Measurements from ENCODE around the gene SLC26A9. TPM values are rescaled to one million over a fixed set of nuclear protein-coding genes. Genes with fewer than 3 reads are reported as not detected.
A peak's percentile ranks its signal among the peaks of the same experiment; 100 is the strongest.
"Not testable (repeated sequence)": the region's sequence is repeated elsewhere in the genome, so short reads cannot be mapped to it uniquely, and the experiment has no call there.

SLC26A9 gene
- total RNA-seq, 1 donor from 2014 or later = 2.9 TPM

DNA sequence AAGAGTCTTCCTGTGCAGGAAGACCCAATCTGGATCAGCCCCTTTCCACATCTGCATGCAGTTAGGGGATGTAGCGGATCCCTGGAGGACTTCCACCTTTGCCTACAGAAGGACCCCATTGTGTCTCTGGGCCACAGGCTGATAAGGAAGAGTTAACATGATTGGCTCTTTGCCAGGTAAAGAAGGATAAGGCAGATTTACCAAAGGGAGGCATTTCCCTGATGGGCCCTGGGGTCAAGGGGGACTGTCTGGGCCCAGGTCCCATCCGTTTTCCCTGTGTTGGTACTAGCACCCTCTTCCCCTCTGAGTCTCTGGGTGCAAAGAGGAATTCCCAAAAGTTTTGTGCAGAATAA lies 29.1 kb downstream of the SLC26A9 start:
- Mint-ChIP-seq H3K27me3 (peaks cover 5% of the 10 kb centered on the region), H3K27ac (no peak overlapping the region), H3K4me3 (ENCODE audit: low read depth) (no peak overlapping the region), H3K36me3 (ENCODE audit: insufficient read depth) (no peaks in the 10 kb centered on the region), H3K4me1 (ENCODE audit: low read depth) (peaks cover 12% of the 10 kb centered on the region), H3K9me3 (ENCODE audit: low read depth) (no peaks in the 10 kb centered on the region)
- no peak for DNase-seq (ENCODE audit: low spot score, unreplicated experiment)
- TF ChIP-seq, protein P1, sequence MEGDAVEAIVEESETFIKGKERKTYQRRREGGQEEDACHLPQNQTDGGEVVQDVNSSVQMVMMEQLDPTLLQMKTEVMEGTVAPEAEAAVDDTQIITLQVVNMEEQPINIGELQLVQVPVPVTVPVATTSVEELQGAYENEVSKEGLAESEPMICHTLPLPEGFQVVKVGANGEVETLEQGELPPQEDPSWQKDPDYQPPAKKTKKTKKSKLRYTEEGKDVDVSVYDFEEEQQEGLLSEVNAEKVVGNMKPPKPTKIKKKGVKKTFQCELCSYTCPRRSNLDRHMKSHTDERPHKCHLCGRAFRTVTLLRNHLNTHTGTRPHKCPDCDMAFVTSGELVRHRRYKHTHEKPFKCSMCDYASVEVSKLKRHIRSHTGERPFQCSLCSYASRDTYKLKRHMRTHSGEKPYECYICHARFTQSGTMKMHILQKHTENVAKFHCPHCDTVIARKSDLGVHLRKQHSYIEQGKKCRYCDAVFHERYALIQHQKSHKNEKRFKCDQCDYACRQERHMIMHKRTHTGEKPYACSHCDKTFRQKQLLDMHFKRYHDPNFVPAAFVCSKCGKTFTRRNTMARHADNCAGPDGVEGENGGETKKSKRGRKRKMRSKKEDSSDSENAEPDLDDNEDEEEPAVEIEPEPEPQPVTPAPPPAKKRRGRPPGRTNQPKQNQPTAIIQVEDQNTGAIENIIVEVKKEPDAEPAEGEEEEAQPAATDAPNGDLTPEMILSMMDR (IDR thresholded peaks at IDR 0.05; ENCODE audit: unreplicated experiment) = no peak

DNA sequence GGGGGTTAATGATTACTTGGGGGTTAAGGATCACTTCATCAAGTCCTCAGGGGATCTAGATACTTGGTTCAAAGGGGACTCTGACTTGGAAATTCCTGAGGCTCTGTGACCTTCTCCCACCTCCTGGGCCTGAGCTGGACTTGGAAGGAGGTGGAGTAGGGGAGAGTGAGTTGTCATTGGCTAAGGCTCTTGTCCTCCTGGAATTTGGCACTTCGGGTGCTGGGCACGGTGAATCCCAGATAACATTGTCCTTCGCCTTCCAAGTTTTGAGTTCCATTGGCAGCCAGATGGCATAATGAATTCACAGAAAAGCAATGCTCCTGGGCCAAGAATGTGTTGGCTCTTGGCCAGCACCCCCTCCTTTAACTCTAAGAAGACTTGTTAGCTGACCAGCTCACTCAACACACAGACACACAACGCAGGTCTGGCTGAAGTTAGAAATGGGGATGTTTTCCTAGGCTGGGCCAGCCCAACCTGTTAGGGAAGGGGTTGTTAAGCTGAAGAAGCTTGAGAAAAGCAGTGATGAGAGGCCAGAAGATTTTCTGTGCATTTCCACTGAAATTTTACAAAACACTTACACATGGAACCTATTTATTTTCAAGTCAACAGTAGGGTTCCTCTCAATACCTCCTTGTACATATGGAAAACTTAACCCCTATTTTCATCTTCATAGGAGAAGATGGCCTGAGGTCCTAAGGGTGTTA lies 29.7 kb downstream of the SLC26A9 start:
- Mint-ChIP-seq H3K36me3 (ENCODE audit: insufficient read depth) (no peaks in the 10 kb centered on the region), H3K27me3 (peaks cover 5% of the 10 kb centered on the region), H3K4me1 (ENCODE audit: low read depth) (peaks cover 12% of the 10 kb centered on the region), H3K9me3 (ENCODE audit: low read depth) (no peaks in the 10 kb centered on the region), H3K4me3 (ENCODE audit: low read depth) (no peak overlapping the region), H3K27ac (no peak overlapping the region)
- no peak for DNase-seq (ENCODE audit: low spot score, unreplicated experiment)
- TF ChIP-seq, protein P1 (IDR thresholded peaks at IDR 0.05; ENCODE audit: unreplicated experiment) = no peak

DNA sequence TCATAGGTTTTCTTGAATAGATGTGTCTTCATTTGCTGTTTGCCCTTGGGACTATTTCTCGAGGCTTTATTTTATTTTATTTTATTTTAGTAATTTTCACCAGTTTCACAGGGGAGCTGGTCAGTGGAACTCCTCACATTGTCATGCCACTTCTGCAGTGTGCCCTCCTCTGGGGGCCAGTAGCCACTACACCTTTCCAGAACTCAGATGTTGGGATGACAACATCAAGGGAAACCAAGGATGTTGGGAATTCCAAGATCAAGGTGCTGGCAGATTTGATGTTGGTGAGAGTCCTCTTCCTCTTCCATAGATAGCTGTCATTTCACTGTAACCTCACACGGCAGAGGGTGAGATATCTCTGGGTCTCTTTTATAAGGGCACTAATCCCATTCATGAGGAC lies 35.5 kb downstream of the SLC26A9 start:
- H3K9me3 Mint-ChIP-seq (ENCODE audit: low read depth) = peaks cover 15% of the 10 kb centered on the region
- H3K27me3 Mint-ChIP-seq = peaks cover 5% of the 10 kb centered on the region
- H3K4me3 Mint-ChIP-seq (ENCODE audit: low read depth) = no peak overlapping the region
- peaks cover 5% of the 10 kb centered on the region for H3K4me1 Mint-ChIP-seq (ENCODE audit: low read depth)
- no peaks in the 10 kb centered on the region for H3K36me3 Mint-ChIP-seq (ENCODE audit: insufficient read depth)
- TF ChIP-seq, protein P1 (IDR thresholded peaks at IDR 0.05; ENCODE audit: unreplicated experiment) = peak; percentile 60
- DNase-seq (ENCODE audit: low spot score, unreplicated experiment) = no peak
- no peak overlapping the region for H3K27ac Mint-ChIP-seq

DNA sequence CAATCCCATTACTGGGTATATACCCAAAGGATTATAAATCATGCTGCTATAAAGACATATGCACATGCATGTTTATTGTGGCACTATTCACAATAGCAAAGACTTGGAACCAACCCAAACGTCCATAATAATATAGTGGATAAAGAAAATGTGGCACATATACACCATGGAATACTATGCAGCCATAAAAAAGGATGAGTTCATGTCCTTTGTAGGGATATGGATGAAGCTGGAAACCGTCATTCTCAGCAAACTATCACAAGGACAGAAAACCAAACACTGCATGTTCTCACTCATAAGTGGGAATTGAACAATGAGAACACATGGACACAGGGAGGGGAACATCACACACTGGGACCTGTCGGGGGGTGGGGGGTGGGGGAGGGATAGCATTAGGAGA lies 38.2 kb downstream of the SLC26A9 start:
- H3K27me3 Mint-ChIP-seq; DNase-seq (ENCODE audit: low spot score, unreplicated experiment); H3K36me3 Mint-ChIP-seq (ENCODE audit: insufficient read depth); H3K4me1 Mint-ChIP-seq (ENCODE audit: low read depth); H3K27ac Mint-ChIP-seq; H3K4me3 Mint-ChIP-seq (ENCODE audit: low read depth): not testable (repeated sequence)
- H3K9me3 Mint-ChIP-seq (ENCODE audit: low read depth) = peaks cover 33% of the 10 kb centered on the region

DNA sequence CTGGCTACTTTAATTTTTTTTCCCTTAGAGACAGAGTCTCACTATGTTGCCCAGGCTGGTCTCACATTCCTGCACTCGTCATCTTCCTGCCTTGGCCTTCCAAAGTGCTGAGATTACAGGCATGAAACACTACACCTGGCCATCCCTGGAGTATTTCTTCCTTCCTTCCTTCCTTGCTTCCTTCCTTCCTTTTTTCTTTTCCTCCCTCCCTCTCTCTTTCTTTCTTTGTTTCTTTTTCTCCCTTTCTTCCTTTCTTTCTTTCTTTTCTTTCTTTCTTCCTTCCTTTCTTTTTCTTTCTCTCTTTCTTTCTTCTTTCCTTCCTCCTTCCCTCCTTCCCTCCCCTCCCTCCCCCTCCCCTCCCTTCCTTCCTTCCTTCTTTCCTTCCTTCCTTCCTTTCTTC lies 46.9 kb downstream of the SLC26A9 start:
- Mint-ChIP-seq H3K4me3 (ENCODE audit: low read depth) (no peak overlapping the region), H3K27ac (no peak overlapping the region), H3K27me3 (no peaks in the 10 kb centered on the region), H3K9me3 (ENCODE audit: low read depth) (peaks cover 32% of the 10 kb centered on the region), H3K4me1 (ENCODE audit: low read depth) (no peaks in the 10 kb centered on the region), H3K36me3 (ENCODE audit: insufficient read depth) (peaks cover 46% of the 10 kb centered on the region)
- TF ChIP-seq, protein P1 (IDR thresholded peaks at IDR 0.05; ENCODE audit: unreplicated experiment) = no peak
- DNase-seq (ENCODE audit: low spot score, unreplicated experiment) = no peak

DNA sequence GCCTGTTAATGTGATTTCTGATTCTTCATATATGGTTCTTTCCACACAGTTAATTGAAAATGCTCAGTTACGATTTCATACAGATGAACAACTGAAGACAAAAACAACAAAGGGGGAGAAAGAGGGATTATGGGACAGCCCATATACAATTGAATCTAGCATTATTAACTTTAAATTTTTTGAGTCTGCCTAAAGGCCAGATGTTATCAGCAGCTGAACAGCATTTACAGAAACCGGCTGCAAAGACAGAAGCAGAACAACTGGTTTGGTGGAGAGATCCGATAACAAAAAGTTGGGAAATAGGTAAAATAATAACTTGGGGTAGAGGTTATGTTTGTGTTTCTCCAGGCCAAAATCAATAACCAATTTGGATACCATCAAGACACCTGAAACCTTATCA lies 49.1 kb downstream of the SLC26A9 start:
- not testable (repeated sequence) for H3K4me3 Mint-ChIP-seq (ENCODE audit: low read depth); H3K27ac Mint-ChIP-seq; H3K27me3 Mint-ChIP-seq; DNase-seq (ENCODE audit: low spot score, unreplicated experiment); H3K4me1 Mint-ChIP-seq (ENCODE audit: low read depth)
- H3K36me3 Mint-ChIP-seq (ENCODE audit: insufficient read depth) = peaks cover 49% of the 10 kb centered on the region
- H3K9me3 Mint-ChIP-seq (ENCODE audit: low read depth) = peaks cover 43% of the 10 kb centered on the region

DNA sequence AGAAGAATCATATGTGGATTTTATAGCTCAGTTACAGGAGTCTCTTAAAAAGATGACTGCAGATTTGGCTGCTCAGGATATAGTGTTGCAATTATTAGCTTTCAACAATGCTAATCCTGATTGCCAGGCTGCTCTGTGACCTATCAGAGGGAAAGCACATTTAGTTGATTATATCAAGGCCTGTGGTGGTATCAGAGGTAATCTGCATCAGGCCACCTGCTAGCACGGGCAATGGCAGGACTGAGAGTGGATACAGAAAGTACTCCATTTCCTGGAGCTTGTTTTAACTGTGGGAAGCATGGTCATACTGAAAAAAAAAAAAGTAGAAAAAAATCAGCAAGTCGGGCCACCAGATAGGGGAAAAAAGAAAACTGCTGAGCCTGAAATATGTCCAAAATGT lies 51.1 kb downstream of the SLC26A9 start:
- not testable (repeated sequence) for H3K27me3 Mint-ChIP-seq; DNase-seq (ENCODE audit: low spot score, unreplicated experiment); H3K4me1 Mint-ChIP-seq (ENCODE audit: low read depth); H3K4me3 Mint-ChIP-seq (ENCODE audit: low read depth); H3K27ac Mint-ChIP-seq
- Mint-ChIP-seq H3K9me3 (ENCODE audit: low read depth) (peaks cover 37% of the 10 kb centered on the region), H3K36me3 (ENCODE audit: insufficient read depth) (peaks cover 40% of the 10 kb centered on the region)

DNA sequence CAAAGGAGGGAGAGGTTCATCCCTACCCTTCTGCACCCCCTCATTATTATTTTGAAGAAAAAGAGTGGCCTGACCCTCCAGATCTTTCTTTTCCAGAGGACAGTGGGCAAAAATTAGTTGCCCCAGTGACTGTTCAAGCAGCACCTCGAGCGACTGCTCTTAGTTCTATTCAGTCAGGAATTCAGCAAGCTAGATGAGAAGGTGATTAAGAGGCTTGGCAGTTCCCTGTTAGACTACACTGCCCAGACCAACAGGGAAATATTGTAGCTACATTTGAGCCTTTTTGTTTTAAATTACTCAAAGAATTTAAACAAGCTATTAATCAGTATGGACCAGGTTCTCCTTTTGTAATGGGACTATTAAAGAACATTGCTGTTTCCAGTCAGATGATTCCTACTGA lies 51.8 kb downstream of the SLC26A9 start:
- H3K27me3 Mint-ChIP-seq; H3K4me3 Mint-ChIP-seq (ENCODE audit: low read depth); H3K4me1 Mint-ChIP-seq (ENCODE audit: low read depth); H3K27ac Mint-ChIP-seq; DNase-seq (ENCODE audit: low spot score, unreplicated experiment): not testable (repeated sequence)
- H3K9me3 Mint-ChIP-seq (ENCODE audit: low read depth) = peaks cover 31% of the 10 kb centered on the region
- H3K36me3 Mint-ChIP-seq (ENCODE audit: insufficient read depth) = peaks cover 36% of the 10 kb centered on the region

DNA sequence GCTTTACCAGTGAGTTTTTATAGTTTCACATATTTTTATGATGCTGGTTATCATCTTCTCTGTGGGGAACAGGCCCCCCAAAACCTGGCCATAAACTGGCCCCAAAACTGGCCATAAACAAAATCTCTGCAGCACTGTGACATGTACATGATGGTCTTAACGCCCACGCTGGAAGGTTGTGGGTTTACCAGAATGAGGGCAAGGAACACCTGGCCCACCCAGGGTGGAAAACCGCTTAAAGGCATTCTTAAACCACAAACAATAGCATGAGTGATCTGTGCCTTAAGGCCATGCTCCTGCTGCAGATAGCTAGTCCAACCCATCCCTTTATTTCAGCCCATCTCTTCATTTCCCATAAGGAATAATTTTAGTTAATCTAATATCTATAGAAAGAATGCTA lies 52.6 kb downstream of the SLC26A9 start:
- not testable (repeated sequence) for H3K27me3 Mint-ChIP-seq; H3K4me3 Mint-ChIP-seq (ENCODE audit: low read depth); H3K27ac Mint-ChIP-seq; H3K4me1 Mint-ChIP-seq (ENCODE audit: low read depth); DNase-seq (ENCODE audit: low spot score, unreplicated experiment)
- H3K36me3 Mint-ChIP-seq (ENCODE audit: insufficient read depth) = peaks cover 28% of the 10 kb centered on the region
- H3K9me3 Mint-ChIP-seq (ENCODE audit: low read depth) = peaks cover 30% of the 10 kb centered on the region
